ENCODE measurements around the gene FGA.
"Not testable (repeated sequence)": the region's sequence is repeated elsewhere in the genome, so short reads cannot be mapped to it uniquely, and the experiment has no call there.

Gene FGA

GRCh38 chr4:154606728-154607723 is 16.5 kb upstream of the FGA start:
- DNase-seq = no peak

- DNase-seq = no peak
These were observed 14.2 kb upstream of the FGA start for GRCh38 chr4:154604696-154605200.

GRCh38 chr4:154603033-154603943 is 12.7 kb upstream of the FGA start:
- DNase-seq = no peak

- no peak for DNase-seq
These were observed 12.0 kb upstream of the FGA start for GRCh38 chr4:154602404-154603020.

GRCh38 chr4:154597798-154598774 is 7.5 kb upstream of the FGA start:
- no peak for DNase-seq

DNA sequence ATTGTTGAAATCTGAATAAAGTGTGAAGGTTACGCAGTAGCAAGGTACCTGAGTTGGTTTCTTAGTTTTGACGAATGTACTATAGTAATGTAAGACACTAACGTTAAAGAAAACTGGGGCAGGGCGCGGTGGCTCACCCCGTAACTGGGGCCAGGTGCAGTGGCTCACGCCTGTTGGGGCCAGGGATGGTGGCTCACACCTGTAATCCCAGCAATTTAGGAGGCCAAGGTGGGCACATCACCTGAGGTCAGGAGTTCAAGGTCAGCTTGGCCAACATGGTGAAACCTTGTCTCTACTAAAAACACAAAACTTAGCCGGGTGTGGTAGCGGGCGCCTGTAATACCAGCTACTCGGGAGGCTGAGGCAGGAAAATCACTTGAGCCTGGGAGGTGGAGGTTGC is 6.7 kb upstream of the FGA start:
- not testable (repeated sequence) for DNase-seq

GRCh38 chr4:154595807-154596206 is 5.3 kb upstream of the FGA start:
- DNase-seq = no peak

- DNase-seq = not testable (repeated sequence)
These were observed 3.8 kb upstream of the FGA start for GRCh38 chr4:154594343-154594742.

DNA sequence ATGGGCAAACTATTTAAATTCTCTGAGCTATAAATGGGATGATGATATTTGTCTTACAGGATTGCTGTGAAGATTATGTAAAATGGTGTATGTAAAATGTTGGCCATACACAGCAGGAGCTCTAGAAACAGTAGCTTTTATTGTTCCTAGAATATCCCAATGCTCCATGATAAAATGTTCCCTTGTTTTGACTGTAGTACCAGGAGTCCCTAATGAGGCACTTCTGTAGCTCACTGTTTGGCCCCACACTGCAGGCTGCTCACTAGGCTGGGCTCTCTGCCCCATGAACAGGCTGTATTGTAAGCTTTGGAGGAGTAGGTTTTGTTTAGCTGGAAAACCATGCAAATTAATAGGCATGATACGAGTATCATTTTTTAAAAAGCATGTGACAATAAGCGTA is 3.3 kb upstream of the FGA start:
- DNase-seq = no peak

GRCh38 chr4:154591890-154592289 is 1.3 kb upstream of the FGA start:
- no peak for DNase-seq

DNA sequence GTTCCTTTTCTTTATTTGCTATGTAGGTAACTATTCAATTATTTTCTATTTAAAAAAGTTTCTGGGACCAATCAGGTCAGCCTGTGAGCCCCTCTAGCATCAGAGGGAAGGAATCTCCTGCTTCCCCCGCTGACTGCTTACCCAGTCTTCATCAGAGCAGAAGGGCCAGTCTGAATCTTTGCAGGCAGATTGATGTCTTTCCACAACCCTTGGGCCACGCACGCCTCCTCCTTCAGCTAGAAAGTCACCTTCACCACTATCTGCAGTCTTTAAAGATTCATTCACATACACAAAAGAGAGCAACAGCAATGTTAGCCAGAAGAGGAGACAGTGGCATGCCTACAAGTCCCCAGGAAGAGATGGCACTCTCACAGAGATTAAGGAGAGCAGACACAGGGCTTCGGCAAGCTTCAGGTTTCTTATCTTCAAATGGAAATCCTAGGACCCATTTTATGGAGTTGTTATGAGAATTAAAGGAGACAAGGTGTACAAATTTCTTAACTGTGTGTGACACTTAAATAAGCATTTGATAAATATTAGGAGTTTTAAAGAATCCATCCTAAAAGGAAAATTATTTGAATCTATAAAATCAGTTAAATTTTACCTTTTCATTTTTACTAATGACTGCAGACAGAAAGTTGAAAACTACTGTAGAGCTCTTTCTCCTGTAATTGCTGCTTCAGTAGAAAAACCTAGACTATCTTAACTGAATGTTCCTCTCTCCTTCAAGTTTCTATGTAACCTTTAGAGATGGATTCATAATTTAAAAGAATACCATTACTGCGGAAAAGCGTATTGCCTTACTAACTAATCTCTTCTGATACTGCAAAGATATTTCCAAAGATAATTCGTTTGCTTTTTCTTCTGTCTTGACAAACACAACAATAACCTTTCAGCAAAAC is 995 bp downstream of the FGA start:
- DNase-seq = no peak

GRCh38 chr4:154588198-154588597 is 2.3 kb downstream of the FGA start:
- no peak for DNase-seq

GRCh38 chr4:154586296-154587033 is 4.1 kb downstream of the FGA start:
- no peak for DNase-seq

DNA sequence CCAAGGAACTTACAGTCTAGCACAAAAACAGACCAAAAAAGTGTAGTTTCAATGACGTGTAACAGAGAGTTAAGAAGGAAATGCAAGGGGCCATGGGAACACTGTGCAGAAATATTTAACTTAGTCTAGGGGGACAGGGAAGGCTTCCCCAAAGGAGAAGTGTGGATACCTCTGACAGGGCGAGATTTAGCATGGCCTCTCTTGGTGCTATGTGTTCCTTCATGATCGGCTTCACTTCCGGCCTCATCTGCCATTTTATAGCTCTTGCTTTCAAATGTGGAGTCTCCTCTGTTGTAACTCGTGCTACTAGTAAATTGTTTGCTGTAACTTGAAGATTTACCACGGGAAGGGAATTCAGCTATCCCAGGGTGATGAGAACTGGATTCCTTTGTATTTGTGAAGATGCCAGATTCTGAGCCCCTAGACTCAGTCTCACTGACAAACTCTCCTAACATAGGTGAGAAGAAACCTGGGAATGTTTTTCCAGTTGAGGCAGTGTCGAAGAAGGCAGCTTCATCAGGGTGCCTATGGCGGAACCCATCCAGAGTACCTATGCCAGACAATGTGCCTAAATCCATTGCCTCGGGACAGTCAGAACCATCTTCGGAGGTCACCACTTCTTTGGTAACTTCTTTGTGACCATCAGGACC is 5.0 kb downstream of the FGA start:
- DNase-seq = no peak

- DNase-seq = no peak
These were observed 6.3 kb downstream of the FGA start for GRCh38 chr4:154584259-154584658.

- DNase-seq = no peak
These were observed 6.9 kb downstream of the FGA start for GRCh38 chr4:154583677-154584076.

DNA sequence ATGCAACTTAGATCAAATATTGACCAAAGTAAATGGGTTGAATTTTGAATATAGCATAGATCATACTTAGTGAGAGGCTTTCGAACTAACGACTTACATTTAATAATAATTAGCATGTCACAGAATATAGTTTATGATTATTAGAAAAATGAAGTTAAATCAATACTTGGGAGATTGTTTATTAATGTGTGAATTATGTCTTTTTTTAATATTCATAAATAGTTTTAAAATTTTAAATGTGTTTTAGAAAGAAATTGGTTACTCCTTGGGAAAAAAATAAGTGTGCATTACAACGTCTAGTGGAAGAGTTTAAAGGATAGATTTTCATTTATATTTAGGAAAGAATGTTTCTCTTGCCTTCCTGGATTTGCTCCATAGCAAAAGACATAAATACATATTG is 7.3 kb downstream of the FGA start:
- no peak for DNase-seq

DNA sequence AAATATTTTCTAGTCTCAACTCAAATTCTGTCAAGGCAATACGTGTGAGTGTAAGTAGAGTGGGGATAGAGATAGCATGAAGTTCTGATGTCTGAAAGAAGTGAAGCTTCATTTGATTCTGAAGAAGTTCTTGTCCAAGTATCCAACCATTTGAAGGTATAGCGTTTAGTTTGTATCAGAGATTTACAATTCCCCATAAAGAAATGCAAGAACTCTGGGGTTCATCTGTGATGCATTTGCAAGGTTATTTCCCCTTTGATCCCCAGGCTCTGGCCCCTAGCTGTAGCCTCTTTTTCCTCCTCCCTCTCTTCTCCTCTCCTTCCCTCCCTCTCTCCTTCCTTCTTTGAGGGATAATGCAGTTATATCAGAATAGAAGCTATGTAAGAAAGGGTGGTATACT is 7.8 kb downstream of the FGA start:
- no peak for DNase-seq

DNA sequence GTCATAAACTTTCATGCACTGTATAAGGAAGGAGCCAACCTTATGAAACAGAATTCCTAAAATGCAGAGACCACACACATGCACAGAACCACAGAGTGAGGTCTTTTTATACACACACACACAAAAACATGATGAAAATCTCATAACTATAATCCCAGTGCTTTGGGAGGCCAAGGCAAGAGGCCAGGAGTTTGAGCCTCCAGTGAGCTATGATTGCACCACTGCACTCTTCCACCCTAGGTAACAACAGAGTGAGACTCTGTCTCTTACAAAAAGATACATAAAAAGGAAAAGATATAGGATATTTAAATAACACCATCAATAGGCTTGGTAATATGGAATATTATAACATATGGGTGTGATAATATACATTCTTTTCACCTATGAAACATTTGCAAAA is 10.6 kb downstream of the FGA start:
- no peak for DNase-seq

Measured in KG1 (cell line).